ENCODE data around the gene LRRC39.
"Not testable (repeated sequence)": the region's sequence is repeated elsewhere in the genome, so short reads cannot be mapped to it uniquely, and the experiment has no call there.

LRRC39 gene

DNA sequence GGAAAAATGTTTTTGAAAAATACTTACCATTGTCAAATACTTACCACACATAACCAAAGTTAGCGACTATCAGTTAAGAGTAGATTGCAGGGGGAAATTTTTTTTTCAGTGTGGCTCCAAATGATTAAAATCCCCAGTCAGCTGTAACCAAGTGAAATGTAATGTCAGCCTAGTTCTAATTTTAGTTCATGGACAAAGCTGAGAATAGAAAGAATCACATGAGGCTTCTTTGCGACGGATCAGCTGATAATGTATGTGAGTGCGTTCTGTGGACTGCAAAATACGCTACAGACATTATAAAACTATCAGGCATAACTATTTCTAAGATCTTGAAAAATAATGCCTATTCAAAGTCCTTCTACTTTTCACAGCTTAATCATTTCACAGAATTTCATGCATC, at the start of gene LRRC39:
Gene LRRC39, minus strand, starts transcription at position 166 of the 400 bp plus-strand sequence. CDS start 9,740 bp downstream, outside the sequence.
- no peak for DNase-seq (ENCODE audit: low spot score)
- no peak for FAIRE-seq

DNA sequence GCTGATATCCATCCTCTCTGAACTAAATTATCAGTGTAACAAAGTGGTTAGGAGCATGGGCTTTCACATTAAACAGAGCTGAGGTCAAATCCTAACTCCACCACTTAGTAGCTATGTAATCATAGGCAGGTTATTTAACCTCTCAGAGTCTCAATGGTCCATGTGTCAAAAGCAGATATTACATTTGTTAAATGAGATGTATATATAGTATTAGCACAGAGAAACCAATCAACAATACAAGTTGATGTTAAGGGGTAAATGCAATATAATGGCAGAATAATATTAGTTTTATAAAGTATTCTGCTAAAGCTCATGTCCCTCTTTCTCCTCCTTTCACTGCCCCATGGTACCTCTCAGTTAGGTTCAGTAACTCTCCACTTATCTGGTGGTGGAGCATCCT, 44.4 kb upstream of the LRRC39 start:
- DNase-seq (ENCODE audit: low spot score) (no peak), FAIRE-seq (no peak)

DNA sequence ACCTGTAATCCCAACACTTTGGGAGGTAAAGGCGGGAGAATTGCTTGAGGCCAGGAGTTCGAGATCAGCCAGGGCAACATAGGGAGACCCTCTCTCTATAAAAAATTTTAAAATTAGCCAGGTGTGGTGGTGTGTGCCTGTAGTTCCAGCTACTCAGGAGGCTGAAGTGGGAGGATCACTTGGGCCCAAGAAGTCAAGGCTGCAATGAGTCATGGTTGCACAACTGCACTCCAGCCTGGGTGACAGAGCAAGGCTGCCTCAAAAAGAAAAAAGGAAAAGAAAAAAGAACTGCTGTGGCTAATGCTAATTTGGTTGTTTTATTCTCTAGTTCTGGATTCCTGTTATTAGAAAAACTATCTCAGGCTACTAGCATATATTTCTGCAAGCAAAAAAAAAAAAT, 41.8 kb upstream of the LRRC39 start:
- no peak for DNase-seq (ENCODE audit: low spot score)
- FAIRE-seq: no peak

DNA sequence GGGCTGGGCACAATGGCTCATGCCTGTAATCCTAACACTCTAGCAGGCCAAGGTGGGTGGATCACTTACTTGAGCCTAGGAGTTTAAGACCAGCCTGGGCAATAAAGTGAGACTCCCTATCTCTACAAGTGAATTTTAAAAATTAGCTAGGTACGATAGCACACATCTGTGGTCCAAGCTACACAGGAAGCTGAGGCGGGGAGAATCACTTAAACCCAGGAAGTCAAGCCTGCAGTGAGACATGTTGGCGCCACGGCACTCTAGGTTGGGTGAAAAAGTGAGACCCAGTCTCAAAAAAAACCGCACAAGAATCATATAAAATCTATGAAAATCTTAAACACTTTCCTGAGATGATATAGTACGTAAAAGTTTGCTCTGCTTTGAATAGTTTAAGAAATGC, 41.4 kb upstream of the LRRC39 start:
- FAIRE-seq (no peak), DNase-seq (ENCODE audit: low spot score) (no peak)

DNA sequence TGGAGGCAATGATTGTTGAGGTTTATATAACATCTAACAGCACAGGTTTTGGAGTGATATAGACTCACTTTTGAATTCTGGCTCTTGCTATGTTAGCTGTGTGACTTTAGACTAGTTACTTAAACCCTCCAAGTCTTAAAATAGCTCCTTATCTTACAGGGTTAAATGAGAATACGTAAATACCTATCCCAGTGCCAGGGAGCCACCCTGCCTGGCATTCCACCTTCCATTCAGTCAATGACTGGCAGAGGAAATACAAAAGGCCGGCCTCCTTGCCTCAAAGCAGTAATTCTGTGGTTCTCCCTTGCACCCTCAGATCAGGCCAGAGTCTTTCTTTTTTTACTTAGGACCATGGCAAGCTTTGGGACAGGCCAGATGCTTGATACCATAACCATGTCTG, 39.8 kb upstream of the LRRC39 start:
- FAIRE-seq (no peak), DNase-seq (ENCODE audit: low spot score) (no peak)

DNA sequence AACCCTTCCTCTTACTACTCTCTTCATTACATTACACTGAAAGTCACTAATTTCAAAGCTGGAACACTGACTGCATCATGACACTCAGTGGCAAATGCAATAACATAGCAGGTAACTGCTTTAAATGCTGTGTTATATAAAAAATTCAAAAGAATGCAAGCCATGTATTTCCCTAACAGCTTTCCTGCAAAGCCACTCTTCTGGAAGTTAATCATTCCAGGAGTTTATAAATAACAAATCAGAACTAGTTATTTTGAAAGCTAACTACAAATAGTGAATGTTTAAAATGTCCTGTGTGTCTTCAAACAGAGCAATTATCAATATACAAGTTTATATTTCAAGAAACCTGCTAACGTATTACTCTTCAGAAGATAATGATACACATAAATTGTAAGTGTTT, 37.0 kb upstream of the LRRC39 start:
- FAIRE-seq (no peak), DNase-seq (ENCODE audit: low spot score) (no peak)

DNA sequence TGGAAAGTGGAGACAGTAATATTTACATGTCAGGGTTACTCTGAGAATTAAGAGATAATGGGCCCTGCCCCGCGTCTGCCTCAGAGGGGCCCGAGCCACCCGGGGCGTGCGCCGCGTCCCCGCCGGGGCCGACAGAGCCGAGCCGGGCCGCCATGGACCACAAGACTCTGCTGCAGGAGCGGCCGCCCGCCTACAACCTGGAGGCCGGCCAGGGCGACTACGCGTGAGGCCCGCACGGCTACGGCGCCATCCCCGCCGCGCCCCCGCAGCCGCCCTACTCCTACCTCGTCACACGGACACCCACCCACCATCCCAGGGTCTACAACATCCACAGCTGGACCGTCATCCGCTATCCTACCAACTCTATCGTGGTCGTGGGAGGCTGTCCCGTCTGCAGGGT, 35.1 kb upstream of the LRRC39 start:
- no peak for FAIRE-seq
- DNase-seq (ENCODE audit: low spot score): no peak

DNA sequence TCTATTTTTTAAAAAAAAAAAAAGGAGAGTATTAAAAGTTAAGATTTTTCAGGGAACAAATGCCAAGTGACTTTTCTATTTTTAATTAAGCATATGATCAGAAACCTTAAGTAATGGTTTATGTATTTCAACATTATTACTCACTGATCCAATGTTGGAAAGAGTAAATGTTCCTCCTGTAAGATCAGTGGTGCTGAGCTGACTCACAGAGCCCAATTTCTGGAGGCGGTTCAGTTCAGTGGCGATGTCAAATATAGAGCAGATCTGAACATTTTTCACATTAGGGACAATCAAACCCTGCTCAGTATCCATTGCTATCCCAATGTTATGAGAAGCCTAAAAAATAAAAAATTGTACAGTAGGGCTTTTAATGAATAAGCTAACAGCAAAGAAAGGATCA, 28.2 kb upstream of the LRRC39 start:
- no peak for FAIRE-seq
- no peak for DNase-seq (ENCODE audit: low spot score)

DNA sequence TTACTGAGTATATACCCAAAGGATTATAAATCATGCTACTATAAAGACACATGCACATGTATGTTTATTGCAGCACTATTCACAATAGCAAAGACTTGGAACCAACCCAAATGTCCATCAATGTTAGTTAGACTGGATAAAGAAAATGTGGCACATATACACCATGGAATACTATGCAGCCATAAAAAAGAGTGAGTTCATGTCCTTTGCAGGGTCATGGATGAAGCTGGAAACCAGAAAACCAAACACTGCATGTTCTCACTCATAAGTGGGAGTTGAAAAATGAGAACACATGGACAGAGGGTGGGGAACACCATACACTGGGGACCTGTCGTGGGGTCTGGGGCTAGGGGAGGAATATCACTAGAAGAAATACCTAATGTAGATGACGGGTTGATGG, 27.5 kb upstream of the LRRC39 start:
- FAIRE-seq: not testable (repeated sequence)

DNA sequence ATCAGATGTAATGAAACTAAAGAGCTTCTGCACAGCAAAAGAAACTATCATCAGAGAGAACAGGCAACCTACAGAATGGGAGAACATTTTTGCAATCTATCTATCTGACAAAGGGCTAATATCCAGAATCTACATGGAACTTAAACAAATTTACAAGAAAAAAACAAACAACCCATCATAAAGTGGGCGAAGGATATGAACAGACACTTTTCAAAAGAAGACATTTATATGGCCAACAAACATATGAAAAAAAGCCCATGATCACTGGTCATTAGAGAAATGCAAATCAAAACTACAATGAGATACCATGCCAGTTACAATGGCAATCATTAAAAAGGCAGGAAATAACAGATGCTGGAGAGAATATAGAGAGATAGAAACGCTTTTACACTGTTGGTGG, 27.0 kb upstream of the LRRC39 start:
- not testable (repeated sequence) for FAIRE-seq; DNase-seq (ENCODE audit: low spot score)

More for the DNA sequence above, 27.5 kb upstream of the LRRC39 start:
- DNase-seq (ENCODE audit: low spot score): not testable (repeated sequence)

DNA sequence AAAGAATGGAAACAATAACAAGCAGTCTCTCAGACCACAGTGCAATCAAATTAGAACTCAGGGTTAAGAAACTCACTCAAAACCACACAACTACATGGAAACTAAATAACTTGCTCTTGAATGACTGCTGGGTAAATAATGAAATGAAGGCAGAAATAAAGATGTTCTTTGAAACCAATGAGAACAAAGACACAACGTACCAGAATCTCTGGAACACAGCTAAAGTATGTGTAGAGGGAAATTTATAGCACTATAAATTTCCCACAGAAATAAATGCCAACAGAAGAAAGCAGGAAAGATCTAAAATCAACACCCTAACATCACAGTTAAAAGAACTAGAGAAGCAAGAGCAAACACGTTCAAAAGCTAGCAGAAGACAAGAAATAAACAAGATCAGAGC, 24.6 kb upstream of the LRRC39 start:
- DNase-seq (ENCODE audit: low spot score); FAIRE-seq: not testable (repeated sequence)

DNA sequence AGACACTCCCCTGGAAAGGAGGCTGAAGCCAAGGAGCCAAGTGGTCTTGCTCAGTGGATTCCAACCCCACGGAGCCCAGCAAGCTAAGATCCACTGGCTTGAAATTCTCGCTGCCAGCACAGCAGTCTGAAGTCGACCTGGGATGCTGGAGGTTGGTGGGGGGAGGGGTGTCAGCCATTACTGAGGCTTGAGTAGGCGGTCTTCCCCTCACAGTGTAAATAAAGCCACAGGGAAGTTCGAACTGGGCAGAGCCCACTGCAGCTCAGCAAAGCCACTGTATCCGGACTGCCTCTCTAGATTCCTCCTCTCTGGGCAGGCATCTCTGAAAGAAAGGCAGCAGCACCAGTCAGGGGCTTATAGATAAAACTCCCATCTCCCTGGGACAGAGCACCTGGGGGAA, 22.0 kb upstream of the LRRC39 start:
- DNase-seq (ENCODE audit: low spot score); FAIRE-seq: not testable (repeated sequence)

DNA sequence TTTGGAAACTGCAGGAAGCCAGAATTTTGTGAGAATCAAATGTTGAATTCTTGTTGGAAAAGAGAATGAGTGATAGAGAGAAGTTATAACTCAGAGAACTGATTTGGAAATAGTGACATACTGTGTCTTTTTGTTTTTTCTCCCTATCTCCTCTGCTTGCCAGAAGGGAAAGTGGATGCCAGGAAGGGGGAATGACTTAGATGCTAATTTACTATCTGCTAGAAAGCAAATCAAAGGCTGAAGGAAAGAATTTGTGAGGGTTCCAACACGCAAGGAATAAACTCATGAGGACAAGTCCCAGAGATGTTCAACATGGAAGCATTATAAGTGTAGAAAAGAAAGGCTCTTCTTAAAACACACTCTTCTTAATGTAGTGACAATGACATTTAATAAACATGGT, 20.5 kb upstream of the LRRC39 start:
- DNase-seq (ENCODE audit: low spot score) (no peak), FAIRE-seq (no peak)

DNA sequence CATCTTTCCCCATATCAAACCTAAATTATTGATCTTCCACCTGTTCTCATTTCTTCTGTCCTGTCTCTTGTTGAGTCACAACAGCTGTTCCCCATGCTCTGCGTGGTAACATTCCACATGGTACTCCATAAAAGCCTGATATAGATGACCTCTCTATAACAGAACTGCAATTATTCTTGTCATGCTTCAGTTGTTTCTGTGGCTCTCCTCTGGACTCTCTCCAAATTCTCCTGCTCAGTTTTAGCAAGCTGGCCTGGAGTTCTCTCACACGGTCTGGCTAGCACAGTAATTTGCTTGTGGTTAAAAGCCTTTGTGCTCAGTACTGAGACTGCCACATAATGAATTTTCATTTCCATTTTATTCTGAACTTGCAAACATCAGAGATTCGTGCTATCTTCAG, 10.6 kb upstream of the LRRC39 start:
- DNase-seq (ENCODE audit: low spot score) (peak; percentile 96), FAIRE-seq (peak; percentile 98)

DNA sequence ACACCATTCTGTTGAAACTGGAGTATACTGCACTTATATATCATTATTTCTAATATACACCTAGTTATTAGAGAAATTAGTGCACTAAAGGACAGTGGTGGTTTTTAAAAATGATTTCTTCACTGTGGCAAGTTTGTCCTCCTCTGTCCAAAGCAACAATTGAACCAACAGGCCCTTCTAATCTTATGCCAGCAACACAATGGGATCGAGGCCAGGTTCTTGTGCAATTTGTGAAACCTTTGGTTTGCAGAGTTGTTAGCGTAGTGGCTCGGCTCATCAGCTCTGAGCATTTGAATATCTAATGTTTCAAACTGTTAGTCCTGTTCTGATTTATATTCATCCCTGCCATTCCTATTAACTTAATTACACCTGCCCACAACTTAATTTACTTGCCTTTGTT, 9.9 kb upstream of the LRRC39 start:
- FAIRE-seq (no peak), DNase-seq (ENCODE audit: low spot score) (no peak)

DNA sequence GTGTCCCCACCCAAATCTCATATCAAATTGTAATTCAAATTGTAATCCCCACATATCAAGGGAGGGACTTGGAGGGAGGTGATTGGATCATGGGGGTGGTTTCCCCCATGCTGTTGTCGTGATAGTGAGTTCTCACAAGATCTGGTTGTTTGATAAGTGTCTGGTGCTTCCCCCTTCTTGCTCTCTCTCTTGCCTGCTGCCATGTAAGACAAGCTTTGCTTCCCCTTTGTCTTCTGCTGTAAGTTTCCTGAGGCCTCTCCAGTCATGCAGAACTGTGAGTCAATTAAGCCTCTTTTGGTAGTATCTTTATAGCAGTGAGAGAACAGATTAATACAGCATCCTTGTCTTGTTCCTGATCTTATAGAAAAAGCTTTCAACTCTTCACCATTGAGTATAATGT, 6.5 kb upstream of the LRRC39 start:
- FAIRE-seq: peak; percentile 75
- peak; percentile 38 for DNase-seq (ENCODE audit: low spot score)

DNA sequence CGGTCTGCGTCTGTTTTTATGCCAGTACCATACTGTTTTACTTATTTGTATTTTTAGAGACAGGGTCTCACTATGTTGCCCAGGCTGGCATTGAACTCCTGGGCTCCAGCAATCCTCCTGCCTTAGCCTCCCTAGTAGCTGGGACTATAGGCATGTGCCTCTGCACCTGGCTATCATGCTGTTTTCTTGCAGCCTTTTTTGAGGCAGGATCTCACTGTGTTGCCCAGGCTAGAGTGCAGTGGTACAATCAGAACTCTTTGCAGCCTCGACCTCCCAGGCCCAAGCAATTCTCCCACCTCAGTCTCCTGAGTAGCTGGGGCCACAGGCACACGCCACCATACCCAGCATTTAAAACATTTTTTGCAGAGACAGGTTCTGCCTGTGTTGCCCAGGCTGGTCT, 5.3 kb upstream of the LRRC39 start:
- no peak for DNase-seq (ENCODE audit: low spot score)
- no peak for FAIRE-seq

DNA sequence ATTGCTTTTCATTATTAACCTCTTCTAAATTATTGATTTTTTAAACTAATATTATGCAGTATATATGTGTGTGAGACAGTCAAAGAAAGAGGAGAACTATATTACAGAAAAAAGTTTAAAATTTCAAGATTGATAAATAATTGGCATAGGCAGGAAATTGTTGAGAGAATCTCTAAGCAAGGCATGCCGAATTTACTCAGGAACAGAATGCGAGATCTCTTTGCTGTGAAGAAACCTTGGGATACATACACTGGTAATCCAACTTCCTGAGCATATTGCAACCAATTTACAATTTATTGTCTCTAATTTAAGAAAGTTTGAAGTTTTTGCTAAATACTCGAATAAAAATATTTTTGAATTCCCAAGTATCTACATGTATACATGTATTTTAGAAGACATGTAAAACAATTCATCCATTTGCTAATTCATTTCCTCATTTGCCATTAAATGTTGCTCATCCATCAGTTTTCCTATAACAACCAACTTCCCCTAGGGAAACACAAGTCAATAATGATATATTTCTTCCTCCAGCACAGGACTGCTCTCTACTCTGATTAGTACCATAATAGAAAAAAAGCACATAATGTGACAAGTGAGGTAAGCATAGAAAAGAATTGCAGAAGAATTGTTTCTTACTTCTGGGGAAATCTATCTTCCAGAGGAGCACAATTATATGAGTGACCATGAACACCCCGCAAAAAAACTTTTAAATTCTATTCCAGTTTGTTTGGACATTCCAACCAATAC, 588 bp downstream of the LRRC39 start:
- no peak for FAIRE-seq
- no peak for DNase-seq (ENCODE audit: low spot score)

DNA sequence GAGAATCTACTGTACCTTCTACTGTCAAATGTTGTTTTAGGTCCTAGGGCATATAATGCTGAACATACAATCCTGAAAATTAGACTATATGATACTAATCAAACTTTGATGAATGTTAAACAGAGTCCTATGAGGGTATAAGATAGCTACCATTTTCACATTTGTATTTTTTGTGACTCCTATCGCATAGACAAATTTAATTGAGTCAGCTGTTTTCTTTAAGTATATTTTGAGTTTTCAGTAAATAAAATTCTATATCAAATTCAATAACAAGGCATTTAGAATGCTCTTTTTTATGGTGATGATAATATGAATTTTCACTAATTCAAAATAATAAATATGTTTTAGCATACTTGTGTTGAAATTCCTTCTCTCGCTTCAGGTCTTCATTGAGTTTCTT, 10.0 kb downstream of the LRRC39 start:
- FAIRE-seq (no peak), DNase-seq (ENCODE audit: low spot score) (no peak)

DNA sequence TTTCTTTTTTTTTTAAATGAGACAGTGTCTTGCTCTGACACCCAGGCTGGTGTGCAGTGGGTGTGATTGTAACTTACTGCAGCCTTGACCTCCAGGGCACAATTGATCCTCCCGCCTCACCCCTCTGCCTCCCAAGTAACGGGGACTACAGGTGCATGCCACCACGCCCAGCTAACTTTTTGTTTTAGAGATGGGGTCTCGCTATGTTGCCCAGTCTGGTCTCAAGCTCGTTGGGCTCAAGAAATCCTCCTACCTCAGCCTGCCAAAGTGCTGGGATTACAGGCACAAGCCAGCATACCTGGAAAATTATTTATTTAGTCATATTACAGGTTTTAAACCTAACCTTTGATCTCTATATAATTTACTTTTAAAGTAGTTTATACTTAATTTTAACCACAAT, 13.4 kb downstream of the LRRC39 start:
- DNase-seq (ENCODE audit: low spot score) (no peak), FAIRE-seq (no peak)

DNA sequence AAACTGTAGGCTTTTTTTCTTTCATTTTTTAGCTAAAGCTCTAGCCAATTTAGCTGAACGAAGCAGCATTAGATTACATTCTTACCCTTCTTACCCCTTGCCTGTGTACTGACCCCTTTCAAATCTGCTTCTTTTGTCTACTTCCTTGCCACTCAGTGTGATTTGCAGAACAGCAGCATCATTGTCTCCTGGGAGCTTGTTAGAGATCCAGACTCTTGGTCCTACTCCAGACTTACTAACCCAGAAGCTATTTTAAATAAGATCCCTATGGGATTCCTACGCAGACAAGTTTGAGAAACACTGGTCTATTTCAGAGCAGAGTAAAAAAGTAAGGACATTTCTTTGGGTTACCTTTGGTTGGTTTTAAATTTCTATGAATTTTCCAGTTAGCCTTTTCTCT, 13.8 kb downstream of the LRRC39 start:
- FAIRE-seq: no peak
- no peak for DNase-seq (ENCODE audit: low spot score)

DNA sequence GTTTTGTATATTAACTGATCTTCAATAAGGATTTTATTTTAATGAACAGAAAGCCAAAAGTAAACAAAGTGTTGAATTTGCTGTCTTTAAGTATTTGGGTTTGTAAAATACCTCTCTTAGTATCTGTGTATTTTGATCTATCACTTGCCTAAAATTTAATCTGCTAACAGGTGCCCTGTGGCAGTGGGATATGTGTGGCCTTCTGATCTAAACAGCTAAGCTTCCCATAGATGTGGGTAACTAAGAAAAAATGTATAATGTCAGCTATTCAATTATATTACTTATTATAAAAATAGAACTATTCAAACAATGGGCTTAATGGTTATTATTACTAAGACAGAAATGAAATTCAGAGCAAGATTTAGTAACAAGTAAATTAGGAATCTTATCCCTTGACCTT, 15.2 kb downstream of the LRRC39 start:
- no peak for DNase-seq (ENCODE audit: low spot score)
- FAIRE-seq: no peak

DNA sequence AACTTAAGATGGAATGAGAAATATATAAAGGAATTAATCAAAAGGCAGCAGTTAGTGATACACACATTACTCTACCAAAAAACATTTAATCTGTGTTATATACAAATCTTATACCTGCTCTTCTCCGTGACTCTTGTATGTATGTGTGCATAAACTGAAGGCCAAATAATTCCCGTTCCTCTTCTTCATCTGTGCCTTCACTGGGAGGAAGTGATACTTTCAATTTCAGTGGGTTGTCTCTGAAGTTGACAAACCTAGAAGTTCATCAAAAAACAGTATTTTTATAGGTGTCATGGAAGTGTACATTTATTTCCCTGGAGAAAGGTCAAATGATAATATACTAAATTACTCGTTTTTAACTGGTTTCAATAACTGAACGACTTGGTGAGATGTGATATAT, 25.8 kb downstream of the LRRC39 start:
- no peak for FAIRE-seq
- DNase-seq (ENCODE audit: low spot score): no peak

DNA sequence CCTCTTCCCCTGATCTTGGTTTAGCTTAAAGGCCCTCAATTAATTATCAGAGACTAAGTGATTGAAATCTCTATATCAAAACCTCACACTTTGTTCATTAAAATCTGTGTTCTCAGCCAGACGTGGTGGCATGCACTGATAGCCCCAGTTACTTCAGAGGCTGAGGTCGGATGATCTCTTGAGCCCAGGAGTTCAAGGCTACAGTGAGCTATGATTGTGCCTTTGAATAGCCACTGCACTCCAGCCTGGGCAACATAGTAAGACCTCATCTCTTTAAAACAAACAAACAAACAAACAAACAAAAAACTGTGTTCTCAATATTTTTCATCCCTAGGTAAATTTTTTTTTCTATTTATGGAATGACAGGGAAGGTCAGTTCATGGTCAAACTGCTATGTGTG, 26.4 kb downstream of the LRRC39 start:
- FAIRE-seq: no peak
- DNase-seq (ENCODE audit: low spot score): no peak
